SJCRH30 (cell line): ENCODE data around the gene DCUN1D3. TPM values are rescaled to one million over a fixed set of nuclear protein-coding genes. Genes with fewer than 3 reads are reported as not detected.
"Not testable (repeated sequence)": the region's sequence is repeated elsewhere in the genome, so short reads cannot be mapped to it uniquely, and the experiment has no call there.

Source experiments
- DNase-seq, 2 experiments: peaks; one replicate each; pipeline ENCODE4 v3.0.0-alpha.2; 2015 to 2020
- H3K27ac ChIP-seq: fragments of 250-450 bp; sonication (Bioruptor Pico); 2 replicates; pipeline ENCODE4 v1.5.1; 2020; ENCODE audit warnings: mild to moderate bottlenecking, moderate library complexity
- H3K27me3 ChIP-seq: fragments of 250-450 bp; sonication (Bioruptor Pico); 2 replicates; pipeline ENCODE4 v1.5.1; 2020; ENCODE audit warnings: mild to moderate bottlenecking, moderate library complexity
- H3K36me3 ChIP-seq: fragments of 250-450 bp; sonication (Bioruptor Pico); 2 replicates; pipeline ENCODE4 v1.5.1; 2020; ENCODE audit warnings: mild to moderate bottlenecking, moderate library complexity
- H3K4me1 ChIP-seq: fragments of 250-450 bp; sonication (Bioruptor Pico); 2 replicates; pipeline ENCODE4 v1.5.1; 2020; ENCODE audit warnings: mild to moderate bottlenecking, moderate library complexity
- H3K4me3 ChIP-seq: fragments of 250-450 bp; sonication (Bioruptor Pico); 2 replicates; pipeline ENCODE4 v1.5.1; 2020; ENCODE audit warnings: mild to moderate bottlenecking, moderate library complexity
- H3K9me3 ChIP-seq: fragments of 250-450 bp; sonication (Bioruptor Pico); replicated peaks from 2 replicates; pipeline ENCODE4 v1.5.1; 2020; ENCODE audit warnings: mild to moderate bottlenecking, moderate library complexity
- total RNA-seq: library from RNA; depleted of rRNA; stranded (reverse); fragments of >200 nt; shearing (Covaris generic); gene quantifications from 2 replicates; pipeline ENCODE4 v1.2.3, GENCODE V29; 2014

The DCUN1D3 gene
- total RNA-seq, 1 experiment from 2014 or later: 7.8 TPM

GRCh38 chr16:20867585-20867984, 32.6 kb downstream of the DCUN1D3 start:
- Histone ChIP-seq H3K27me3 (no peaks in the 10 kb centered on the region), H3K4me3 (no peak overlapping the region), H3K9me3 (no peaks in the 10 kb centered on the region), H3K27ac (no peak overlapping the region), H3K4me1 (peaks cover 24% of the 10 kb centered on the region), H3K36me3 (no peaks in the 10 kb centered on the region)
- no peak for DNase-seq

- peaks cover 24% of the 10 kb centered on the region for H3K4me1 ChIP-seq
- H3K27ac ChIP-seq: peak overlapping the region; percentile 89
- no peak overlapping the region for H3K4me3 ChIP-seq
Measured at GRCh38 chr16:20866801-20867200, 33.4 kb downstream of the DCUN1D3 start.

DNA sequence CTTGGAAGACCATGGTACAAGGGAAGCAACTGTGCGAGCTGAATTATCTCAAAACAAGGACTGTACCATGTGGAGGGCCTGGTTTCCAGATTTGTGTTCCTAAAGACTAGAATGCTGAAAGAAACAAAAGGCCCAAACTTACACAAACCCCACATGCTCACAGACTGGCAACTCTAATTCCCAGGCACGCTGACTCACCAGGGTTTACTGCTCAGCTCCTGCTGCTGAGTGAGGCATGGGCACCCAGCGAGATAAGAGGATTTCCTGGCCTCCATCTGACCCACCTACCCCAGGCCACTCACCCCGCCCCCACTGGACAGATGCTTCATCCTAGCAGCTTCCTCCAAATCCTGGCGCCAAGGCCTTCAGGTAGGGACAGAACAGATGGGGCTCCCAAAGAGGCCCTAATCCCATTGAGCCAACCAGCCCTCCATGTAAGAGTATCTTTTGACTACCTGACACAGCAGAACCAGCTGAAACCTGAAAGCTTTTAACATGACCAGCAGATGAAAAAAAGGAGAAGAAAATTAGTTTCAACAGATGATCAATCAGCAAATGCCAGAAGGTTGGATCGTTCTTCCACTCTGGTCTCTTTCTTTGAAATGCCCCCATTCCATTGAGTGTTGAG, 33.9 kb downstream of the DCUN1D3 start:
- no peak overlapping the region for H3K4me3 ChIP-seq
- H3K27me3 ChIP-seq: no peaks in the 10 kb centered on the region
- peak; percentile 80 to 83 for DNase-seq
- H3K27ac ChIP-seq: peak overlapping the region; percentile 89
- H3K36me3 ChIP-seq: no peaks in the 10 kb centered on the region
- H3K9me3 ChIP-seq: no peaks in the 10 kb centered on the region
- H3K4me1 ChIP-seq: peaks cover 24% of the 10 kb centered on the region

More at GRCh38 chr16:20866801-20867200, 33.4 kb downstream of the DCUN1D3 start:
- Histone ChIP-seq H3K36me3 (no peaks in the 10 kb centered on the region), H3K27me3 (no peaks in the 10 kb centered on the region), H3K9me3 (no peaks in the 10 kb centered on the region)
- DNase-seq: no peak

DNA sequence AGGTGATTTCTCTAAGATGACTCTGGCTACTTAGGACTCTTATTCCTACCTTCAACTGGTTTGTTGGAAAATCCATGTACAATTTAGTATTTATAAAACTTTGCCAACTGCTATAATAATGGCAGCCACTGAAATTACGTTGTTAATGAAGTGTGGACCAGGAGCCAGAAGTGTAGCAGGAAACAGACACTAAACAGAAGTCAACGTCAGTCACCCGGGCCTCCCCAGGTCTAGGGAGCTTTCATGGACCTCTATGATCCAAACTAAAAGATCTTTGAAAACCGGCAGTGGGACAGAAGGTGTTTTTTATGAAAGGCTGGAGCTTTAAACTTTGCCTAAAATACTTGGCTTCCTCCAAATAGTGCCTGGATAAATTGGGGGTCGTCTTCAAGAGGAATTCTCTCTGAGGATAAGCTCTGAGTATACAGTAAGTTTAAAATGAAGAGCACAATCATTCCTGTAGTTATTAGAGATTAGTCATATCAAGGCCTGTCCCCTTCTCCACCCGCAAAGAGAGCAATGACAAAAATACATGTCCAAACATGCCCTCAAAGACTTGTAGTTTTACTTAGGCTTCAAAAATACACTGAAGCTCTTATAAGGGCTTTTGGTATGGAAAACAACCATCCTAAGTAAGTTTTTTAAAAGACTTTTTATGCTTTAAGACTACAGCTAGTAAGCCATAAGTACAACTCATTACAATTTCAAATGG, 34.6 kb downstream of the DCUN1D3 start:
- peak overlapping the region; percentile 89 for H3K27ac ChIP-seq
- peaks cover 24% of the 10 kb centered on the region for H3K4me1 ChIP-seq
- DNase-seq: peak; percentile 60 to 74
- no peaks in the 10 kb centered on the region for H3K9me3 ChIP-seq
- no peaks in the 10 kb centered on the region for H3K36me3 ChIP-seq
- no peaks in the 10 kb centered on the region for H3K27me3 ChIP-seq
- peak overlapping the region; percentile 6; the same call in 1 of the 2 replicates for H3K4me3 ChIP-seq

- DNase-seq, H3K9me3 ChIP-seq, H3K27me3 ChIP-seq, H3K4me3 ChIP-seq, H3K36me3 ChIP-seq: not testable (repeated sequence)
- H3K27ac ChIP-seq: peak overlapping the region; percentile 89; the same call in 1 of the 2 replicates
- H3K4me1 ChIP-seq: peaks cover 24% of the 10 kb centered on the region
Measured at GRCh38 chr16:20864376-20864775, 35.8 kb downstream of the DCUN1D3 start.

DNA sequence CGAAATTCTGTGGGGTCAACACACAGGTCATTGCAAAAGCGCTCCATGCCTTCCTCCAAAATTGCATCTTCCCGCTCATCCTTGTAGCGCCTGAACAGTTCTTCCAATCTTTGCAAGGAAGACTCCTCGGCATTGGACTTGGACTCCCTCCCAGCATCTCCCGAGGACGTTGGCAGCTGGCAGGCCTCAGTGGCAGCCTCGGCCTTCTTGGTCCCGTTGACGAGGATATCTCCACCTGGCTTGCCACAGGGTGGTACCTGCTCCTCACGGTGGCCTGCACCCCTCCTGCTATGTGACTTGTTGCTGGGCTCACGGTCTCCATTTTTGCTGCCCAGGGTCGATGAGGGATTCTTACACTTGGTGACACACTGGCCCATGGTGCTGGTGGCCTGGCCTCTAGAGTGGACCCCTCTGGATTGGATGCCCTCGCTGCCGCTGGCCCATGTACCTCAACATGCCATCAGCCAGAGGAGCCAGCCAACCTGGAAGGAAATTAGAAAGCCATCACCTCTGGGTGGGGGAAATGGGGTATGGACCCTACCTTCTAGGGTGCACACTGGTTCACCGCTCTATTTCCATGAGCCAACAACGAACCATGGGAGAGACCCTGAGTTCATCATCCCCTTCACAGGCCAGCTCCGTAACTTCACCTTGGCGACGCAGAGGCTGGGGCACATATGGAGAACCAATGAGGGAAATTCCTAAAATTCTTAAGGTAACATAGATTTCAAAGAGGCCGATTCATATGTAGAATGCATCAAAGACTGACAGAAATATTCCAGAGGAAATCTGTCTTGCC, 37.8 kb downstream of the DCUN1D3 start:
- Histone ChIP-seq H3K4me3 (no peak overlapping the region), H3K27me3 (no peaks in the 10 kb centered on the region), H3K9me3 (no peaks in the 10 kb centered on the region), H3K36me3 (peaks cover 7% of the 10 kb centered on the region), H3K27ac (no peak overlapping the region), H3K4me1 (peaks cover 24% of the 10 kb centered on the region)
- no peak for DNase-seq

GRCh38 chr16:20860995-20861394, 39.2 kb downstream of the DCUN1D3 start:
- H3K27ac ChIP-seq, DNase-seq, H3K4me3 ChIP-seq, H3K9me3 ChIP-seq, H3K36me3 ChIP-seq, H3K27me3 ChIP-seq: not testable (repeated sequence)
- H3K4me1 ChIP-seq: peaks cover 14% of the 10 kb centered on the region

DNA sequence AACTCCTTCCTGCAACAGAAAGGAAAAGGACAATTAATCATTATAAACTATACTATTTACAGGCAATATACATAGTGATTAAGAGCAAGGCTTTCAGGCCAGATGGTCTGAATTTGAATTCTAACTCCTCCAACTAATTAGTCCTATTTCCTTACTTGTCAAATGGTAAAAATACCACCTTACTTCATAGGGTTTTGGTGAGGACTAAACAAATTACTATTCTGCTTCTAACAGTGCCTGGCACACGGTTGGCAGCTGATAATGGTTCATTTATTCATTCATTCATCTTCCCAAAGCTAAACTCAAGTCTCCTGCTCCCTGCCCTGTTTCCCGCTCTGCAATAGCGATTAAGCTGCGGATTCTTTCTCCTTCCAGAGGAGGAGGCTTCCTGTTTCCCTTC, 39.8 kb downstream of the DCUN1D3 start:
- no peak for DNase-seq
- Histone ChIP-seq H3K27me3 (no peaks in the 10 kb centered on the region), H3K36me3 (peaks cover 7% of the 10 kb centered on the region), H3K27ac (no peak overlapping the region), H3K9me3 (no peaks in the 10 kb centered on the region), H3K4me1 (peaks cover 8% of the 10 kb centered on the region), H3K4me3 (no peak overlapping the region)

DNA sequence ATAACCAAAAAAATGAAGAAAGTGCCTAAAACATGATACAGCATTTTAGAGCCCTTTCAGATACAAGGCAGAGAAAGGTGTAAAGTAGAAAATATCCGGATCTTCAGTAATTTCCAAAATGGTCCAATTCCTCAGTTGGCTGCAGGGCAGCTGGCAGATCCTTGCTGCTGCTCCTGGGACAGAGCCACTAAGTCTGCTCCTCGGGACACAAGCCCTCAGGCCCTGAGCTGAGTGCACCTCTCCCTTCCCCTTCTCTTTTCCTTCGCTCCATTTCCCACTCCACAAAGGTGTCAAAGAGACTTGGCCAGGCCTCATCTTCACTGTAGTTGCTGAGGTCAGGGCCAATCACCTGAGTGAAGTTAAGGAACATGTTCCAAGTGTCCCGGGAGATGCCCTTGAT, 40.5 kb downstream of the DCUN1D3 start:
- H3K4me3 ChIP-seq: no peak overlapping the region
- peaks cover 7% of the 10 kb centered on the region for H3K36me3 ChIP-seq
- H3K27ac ChIP-seq: no peak overlapping the region
- H3K9me3 ChIP-seq: no peaks in the 10 kb centered on the region
- H3K4me1 ChIP-seq: peaks cover 2% of the 10 kb centered on the region; the same call in 1 of the 2 replicates
- DNase-seq: no peak
- H3K27me3 ChIP-seq: no peaks in the 10 kb centered on the region

DNA sequence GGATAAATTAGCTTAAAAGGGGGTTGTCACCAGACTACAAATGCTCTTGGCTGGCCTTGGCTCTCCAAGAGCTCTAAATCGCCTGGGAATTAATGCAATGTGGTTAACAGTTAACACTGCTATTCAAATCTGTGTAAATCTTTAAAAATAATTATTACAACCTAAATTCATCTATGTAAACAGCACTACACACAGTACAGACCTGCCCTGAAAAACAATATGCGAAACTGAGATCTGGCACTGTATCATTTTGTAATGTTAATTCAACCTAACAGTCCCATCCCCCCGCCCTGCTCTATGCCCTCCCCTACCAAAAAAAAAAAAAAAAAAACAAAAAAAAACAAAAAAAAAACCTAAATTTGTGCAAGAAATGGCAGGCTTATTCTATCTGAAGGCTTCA, 40.9 kb downstream of the DCUN1D3 start:
- no peak overlapping the region for H3K4me3 ChIP-seq
- no peak for DNase-seq
- H3K36me3 ChIP-seq: peaks cover 7% of the 10 kb centered on the region
- H3K27ac ChIP-seq: no peak overlapping the region
- H3K27me3 ChIP-seq: no peaks in the 10 kb centered on the region
- no peaks in the 10 kb centered on the region for H3K9me3 ChIP-seq
- no peaks in the 10 kb centered on the region for H3K4me1 ChIP-seq

DNA sequence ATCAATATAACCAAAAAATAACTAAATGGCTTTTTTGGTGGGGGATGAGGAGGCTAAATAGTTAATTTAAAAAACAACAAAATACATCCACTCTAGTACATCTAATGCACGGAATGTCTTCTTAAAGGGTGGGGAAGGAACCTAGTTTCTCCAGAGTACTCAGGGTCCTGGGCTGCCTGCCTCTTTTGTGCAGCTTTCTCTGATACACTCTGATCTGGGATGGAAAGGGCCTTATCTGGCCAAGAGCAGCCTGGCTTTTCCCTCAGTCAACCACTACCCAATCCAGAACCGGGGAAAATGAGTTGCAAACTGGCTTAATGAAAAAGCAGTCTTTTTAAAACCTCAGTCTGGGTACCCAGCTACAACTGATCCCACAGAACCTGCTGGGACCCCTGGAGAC, 42.9 kb downstream of the DCUN1D3 start:
- Histone ChIP-seq H3K27ac (no peak overlapping the region), H3K9me3 (no peaks in the 10 kb centered on the region), H3K4me3 (no peak overlapping the region), H3K4me1 (no peaks in the 10 kb centered on the region), H3K27me3 (no peaks in the 10 kb centered on the region), H3K36me3 (peaks cover 7% of the 10 kb centered on the region)
- no peak for DNase-seq

DNA sequence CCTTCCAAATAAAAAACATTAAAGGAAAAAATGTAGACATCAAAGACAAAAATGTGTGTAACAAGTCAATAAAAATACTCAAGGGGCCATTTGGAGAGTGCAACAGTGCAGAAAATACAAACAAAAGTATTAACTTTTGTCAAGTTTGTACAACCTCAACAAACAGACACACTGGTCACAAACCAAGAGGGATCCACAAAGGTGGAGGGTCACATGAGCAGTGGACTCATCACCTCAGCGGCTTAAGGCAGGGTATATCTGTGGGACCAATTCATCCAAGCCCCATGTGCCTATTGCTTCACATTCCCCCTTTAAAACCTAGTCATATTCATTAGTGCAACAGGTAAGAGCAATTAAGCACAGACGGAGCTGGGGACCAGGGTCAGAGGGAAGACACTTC, 45.2 kb downstream of the DCUN1D3 start:
- no peak overlapping the region for H3K4me3 ChIP-seq
- no peaks in the 10 kb centered on the region for H3K4me1 ChIP-seq
- no peaks in the 10 kb centered on the region for H3K27me3 ChIP-seq
- DNase-seq: no peak
- H3K27ac ChIP-seq: no peak overlapping the region
- H3K36me3 ChIP-seq: peaks cover 14% of the 10 kb centered on the region
- H3K9me3 ChIP-seq: no peaks in the 10 kb centered on the region

- no peak for DNase-seq
- H3K4me1 ChIP-seq: no peaks in the 10 kb centered on the region
Measured at GRCh38 chr16:20853981-20854620, 46.1 kb downstream of the DCUN1D3 start.

GRCh38 chr16:20853143-20853542, 47.0 kb downstream of the DCUN1D3 start:
- H3K4me3 ChIP-seq: no peak overlapping the region
- H3K27me3 ChIP-seq: no peaks in the 10 kb centered on the region
- DNase-seq: no peak
- H3K4me1 ChIP-seq: no peaks in the 10 kb centered on the region
- H3K36me3 ChIP-seq: peaks cover 14% of the 10 kb centered on the region
- H3K9me3 ChIP-seq: no peaks in the 10 kb centered on the region
- H3K27ac ChIP-seq: no peak overlapping the region

More at GRCh38 chr16:20853981-20854620, 46.1 kb downstream of the DCUN1D3 start:
- Histone ChIP-seq H3K9me3 (no peaks in the 10 kb centered on the region), H3K4me3 (no peak overlapping the region), H3K27me3 (no peaks in the 10 kb centered on the region), H3K36me3 (peaks cover 14% of the 10 kb centered on the region), H3K27ac (no peak overlapping the region)

DNA sequence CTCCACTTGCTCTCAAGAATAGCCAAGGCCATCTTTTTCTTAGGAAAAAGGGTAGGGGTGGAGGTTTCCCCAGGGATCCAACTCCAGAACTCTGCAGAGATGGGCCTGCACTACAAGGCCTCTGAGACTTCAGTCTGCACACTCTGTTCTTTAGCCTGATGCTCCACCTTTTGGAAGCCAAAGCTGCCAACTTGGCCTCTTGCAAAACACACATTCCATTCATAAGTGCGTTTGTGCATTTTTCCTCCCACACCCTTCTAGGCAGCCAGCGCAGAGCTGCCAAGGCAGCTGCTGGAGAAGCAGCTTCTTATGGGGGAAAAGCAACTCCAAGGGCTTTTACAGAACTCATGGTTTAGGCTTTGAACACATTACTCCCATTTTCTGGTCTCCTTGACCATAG, 48.6 kb downstream of the DCUN1D3 start:
- Histone ChIP-seq H3K4me3 (no peak overlapping the region), H3K27ac (no peak overlapping the region), H3K9me3 (no peaks in the 10 kb centered on the region), H3K4me1 (no peaks in the 10 kb centered on the region), H3K36me3 (peaks cover 17% of the 10 kb centered on the region), H3K27me3 (no peaks in the 10 kb centered on the region)
- no peak for DNase-seq
